ENCODE measurements around the gene SLC36A1. TPM values are rescaled to one million over a fixed set of nuclear protein-coding genes. Genes with fewer than 3 reads are reported as not detected.

The SLC36A1 gene
- total and polyA plus RNA-seq, 2 donors (not counting 3 experiments of a cell fraction or from before 2014, with no cell fraction given), result 11.8 to 14.5 TPM

- ChIA-PET CTCF (interaction anchor here (1.0 to 1.9 kb wide), 3 partner anchors 9 to 45 kb away, joined by 4 to 5 read pairs (median 5); partner anchors contain the start of gene SLC36A1), POLR2A (no interaction called here)
- intact Hi-C loops (cut with micrococcal nuclease) (no loop called here), dilution Hi-C loops (cut with MboI; ENCODE audit: extremely low pct_ligation_motif_present, low sequenced_read_pairs) (no loop called here)
- Histone ChIP-seq H3K9ac (replicated peaks; ENCODE audit: extremely low read depth, insufficient read depth, low read length) (no peak overlapping the region), H3K4me3 (replicated peaks in 1 of 3; ENCODE audit: insufficient read depth in 1 of 3, low read depth in 1 of 3, low read length in 3 of 3) (no peak overlapping the region), H4K20me1 (replicated peaks; ENCODE audit: control insufficient read depth, extremely low read depth, insufficient read depth, low read length) (no peaks in the 10 kb centered on the region), H2AFZ (ENCODE audit: low read depth, low read length) (no peak overlapping the region), H3K36me3 (ENCODE audit: control insufficient read depth in 2 of 2, extremely low read depth in 1 of 2, insufficient read depth in 2 of 2, low read length in 2 of 2) (peaks cover 0 to 2% of the 10 kb centered on the region in 2 experiments), H3K4me2 (ENCODE audit: insufficient read depth, low read length) (no peak overlapping the region), H3K27ac (ENCODE audit: insufficient read depth, low read depth, low read length) (no peak overlapping the region), H3K27me3 (ENCODE audit: control insufficient read depth in 2 of 2, insufficient read depth in 2 of 2, low read length in 2 of 2) (no peaks in the 10 kb centered on the region), H3K79me2 (ENCODE audit: control insufficient read depth, insufficient read depth, low read length) (no peaks in the 10 kb centered on the region), H3K4me1 (ENCODE audit: control insufficient read depth, extremely low read depth, insufficient read depth, low read length) (no peaks in the 10 kb centered on the region), H3K9me3 (replicated peaks; ENCODE audit: control insufficient read depth, insufficient read depth, low read length) (no peaks in the 10 kb centered on the region), H3K9me1 (replicated peaks; ENCODE audit: control insufficient read depth, extremely low read depth, insufficient read depth, low read length) (no peaks in the 10 kb centered on the region)
- no peak for FAIRE-seq
- DNase-seq (ENCODE audit: low read depth, low spot score), result no peak
- BruUV-seq (replicated peaks), result no TSS peak
- TF ChIP-seq MYC (IDR thresholded peaks at IDR 0.05; ENCODE audit: low read depth, low read length) (no peak), POLR2AphosphoS5 (IDR thresholded peaks at IDR 0.05; ENCODE audit: insufficient read depth, low read depth, low read length) (no peak), MAX (IDR thresholded peaks at IDR 0.05; ENCODE audit: insufficient read depth, insufficient read length) (no peak)
Measured at GRCh38 chr5:151492729-151493128, 45.3 kb downstream of the SLC36A1 start.

- CTCF ChIA-PET, result interaction anchor here (1.9 kb wide), 1 partner anchor 10 kb away, joined by 5 read pairs; no protein-coding TSS in a partner anchor
- H3K4me2 ChIP-seq (ENCODE audit: insufficient read depth, low read length), result no peak overlapping the region
- H3K27ac ChIP-seq (ENCODE audit: insufficient read depth, low read depth, low read length), result no peak overlapping the region
- H3K36me3 ChIP-seq (ENCODE audit: control insufficient read depth in 2 of 2, extremely low read depth in 1 of 2, insufficient read depth in 2 of 2, low read length in 2 of 2), result no peaks in the 10 kb centered on the region
- no peaks in the 10 kb centered on the region for H3K9me3 ChIP-seq (replicated peaks; ENCODE audit: control insufficient read depth, insufficient read depth, low read length)
- no peak for DNase-seq (ENCODE audit: low read depth, low spot score)
- intact Hi-C loops (cut with micrococcal nuclease) (no loop called here), dilution Hi-C loops (cut with MboI; ENCODE audit: extremely low pct_ligation_motif_present, low sequenced_read_pairs) (no loop called here)
- no peak overlapping the region for H3K9ac ChIP-seq (replicated peaks; ENCODE audit: extremely low read depth, insufficient read depth, low read length)
- no peaks in the 10 kb centered on the region for H3K79me2 ChIP-seq (ENCODE audit: control insufficient read depth, insufficient read depth, low read length)
- H3K4me1 ChIP-seq (ENCODE audit: control insufficient read depth, extremely low read depth, insufficient read depth, low read length), result no peaks in the 10 kb centered on the region
- H3K27me3 ChIP-seq (ENCODE audit: control insufficient read depth in 2 of 2, insufficient read depth in 2 of 2, low read length in 2 of 2), result no peaks in the 10 kb centered on the region
- no peak for FAIRE-seq
- POLR2A ChIA-PET, result no interaction called here
- no peaks in the 10 kb centered on the region for H3K9me1 ChIP-seq (replicated peaks; ENCODE audit: control insufficient read depth, extremely low read depth, insufficient read depth, low read length)
- BruUV-seq (replicated peaks), result no TSS peak
- TF ChIP-seq GATA2 (IDR thresholded peaks at IDR 0.05; ENCODE audit: insufficient read depth, insufficient read length, low read depth, low read length), result no peak
- TF ChIP-seq CTCF (IDR thresholded peaks at IDR 0.05; ENCODE audit: extremely low read depth in 1 of 2, insufficient read depth in 1 of 2, low read depth in 1 of 2, low read length in 2 of 2), result no peak
- no peak for TF ChIP-seq EZH2 (IDR thresholded peaks at IDR 0.05; ENCODE audit: borderline replicate concordance, low read depth, low read length, severe bottlenecking)
- TF ChIP-seq POLR2A (IDR thresholded peaks at IDR 0.05; ENCODE audit: low read depth, low read length), result no peak
- TF ChIP-seq JUN (IDR thresholded peaks at IDR 0.05; ENCODE audit: borderline replicate concordance, insufficient read depth, insufficient read length, low read depth), result no peak
- TF ChIP-seq MYC (IDR thresholded peaks at IDR 0.05; ENCODE audit: low read depth, low read length), result no peak
- TF ChIP-seq POLR2AphosphoS5 (IDR thresholded peaks at IDR 0.05; ENCODE audit: insufficient read depth, low read depth, low read length), result no peak
- no peak for TF ChIP-seq FOS (IDR thresholded peaks at IDR 0.05; ENCODE audit: borderline replicate concordance, insufficient read depth, low read length)
- TF ChIP-seq MAX (IDR thresholded peaks at IDR 0.05; ENCODE audit: insufficient read depth, insufficient read length), result no peak
- no peak overlapping the region for H3K4me3 ChIP-seq (replicated peaks in 1 of 3; ENCODE audit: insufficient read depth in 1 of 3, low read depth in 1 of 3, low read length in 3 of 3)
- no peaks in the 10 kb centered on the region for H4K20me1 ChIP-seq (replicated peaks; ENCODE audit: control insufficient read depth, extremely low read depth, insufficient read depth, low read length)
- no peak overlapping the region for H2AFZ ChIP-seq (ENCODE audit: low read depth, low read length)
Measured at GRCh38 chr5:151493665-151494064, 46.3 kb downstream of the SLC36A1 start.

Data from endothelial cell of umbilical vein (primary cell).